ENCODE data around the gene NUAK2.

- TF ChIP-seq, protein P1, sequence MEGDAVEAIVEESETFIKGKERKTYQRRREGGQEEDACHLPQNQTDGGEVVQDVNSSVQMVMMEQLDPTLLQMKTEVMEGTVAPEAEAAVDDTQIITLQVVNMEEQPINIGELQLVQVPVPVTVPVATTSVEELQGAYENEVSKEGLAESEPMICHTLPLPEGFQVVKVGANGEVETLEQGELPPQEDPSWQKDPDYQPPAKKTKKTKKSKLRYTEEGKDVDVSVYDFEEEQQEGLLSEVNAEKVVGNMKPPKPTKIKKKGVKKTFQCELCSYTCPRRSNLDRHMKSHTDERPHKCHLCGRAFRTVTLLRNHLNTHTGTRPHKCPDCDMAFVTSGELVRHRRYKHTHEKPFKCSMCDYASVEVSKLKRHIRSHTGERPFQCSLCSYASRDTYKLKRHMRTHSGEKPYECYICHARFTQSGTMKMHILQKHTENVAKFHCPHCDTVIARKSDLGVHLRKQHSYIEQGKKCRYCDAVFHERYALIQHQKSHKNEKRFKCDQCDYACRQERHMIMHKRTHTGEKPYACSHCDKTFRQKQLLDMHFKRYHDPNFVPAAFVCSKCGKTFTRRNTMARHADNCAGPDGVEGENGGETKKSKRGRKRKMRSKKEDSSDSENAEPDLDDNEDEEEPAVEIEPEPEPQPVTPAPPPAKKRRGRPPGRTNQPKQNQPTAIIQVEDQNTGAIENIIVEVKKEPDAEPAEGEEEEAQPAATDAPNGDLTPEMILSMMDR (IDR thresholded peaks at IDR 0.05), result no peak
- TF ChIP-seq POLR2A (IDR thresholded peaks at IDR 0.05), result no peak
These were observed 19.1 kb upstream of the NUAK2 start for GRCh38 chr1:205340676-205341075.
